Glomerular endothelial cell (primary cell): ENCODE results near the gene EGLN2. TPM values are rescaled to one million over a fixed set of nuclear protein-coding genes. Genes with fewer than 3 reads are reported as not detected.
A peak's percentile ranks its signal among the peaks of the same experiment; 100 is the strongest.
"Not testable (repeated sequence)": the region's sequence is repeated elsewhere in the genome, so short reads cannot be mapped to it uniquely, and the experiment has no call there.

ENCODE experiments used
- DNase-seq: peaks from one replicate; pipeline ENCODE4 v3.0.0-alpha.2; 2011; ENCODE audit warnings: low read depth, low spot score; ENCODE audit errors: extremely low read depth
- total RNA-seq: library from RNA; depleted of rRNA; stranded (reverse); fragments of >200 nt; gene quantifications from 2 replicates; pipeline ENCODE4 v1.2.3, GENCODE V29; 2015

EGLN2 gene
- total RNA-seq, 1 donor from 2014 or later: 120 TPM

DNA sequence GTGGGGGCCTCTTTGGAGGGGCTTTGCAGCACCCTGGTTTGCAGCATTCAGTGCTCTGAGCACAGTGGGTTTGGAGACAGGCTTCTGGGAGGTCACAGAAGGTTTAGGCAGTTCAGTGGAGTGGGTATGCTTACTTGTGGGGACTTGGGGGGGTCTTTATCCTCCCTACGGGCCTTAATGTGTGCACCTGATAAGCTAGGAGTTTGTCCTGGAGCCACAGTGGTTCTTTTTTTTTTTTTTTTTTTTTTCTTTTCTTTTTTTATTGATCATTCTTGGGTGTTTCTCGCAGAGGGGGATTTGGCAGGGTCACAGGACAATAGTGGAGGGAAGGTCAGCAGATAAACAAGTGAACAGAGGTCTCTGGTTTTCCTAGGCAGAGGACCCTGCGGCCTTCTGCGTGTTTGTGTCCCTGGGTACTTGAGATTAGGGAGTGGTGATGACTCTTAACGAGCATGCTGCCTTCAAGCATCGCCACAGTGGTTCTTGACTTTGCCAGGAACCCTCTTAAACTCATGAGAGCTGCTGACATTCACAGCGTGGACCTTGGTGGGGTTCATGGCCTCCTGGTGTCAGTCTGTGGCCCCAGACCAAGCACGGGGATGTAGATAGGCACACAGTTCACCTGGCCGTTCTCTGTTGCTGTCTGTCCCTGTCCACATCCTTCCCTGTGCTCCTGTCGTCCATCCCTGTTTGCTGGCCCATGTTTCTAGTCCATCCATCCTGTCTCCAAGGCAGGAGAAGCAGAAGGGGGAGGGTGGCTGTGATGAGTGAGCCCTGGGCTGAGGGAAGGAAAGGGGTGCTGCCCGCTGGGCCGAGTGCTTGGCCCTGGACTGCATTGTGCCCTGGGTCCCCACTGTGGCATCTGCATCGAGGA is 2.7 kb downstream of the EGLN2 start:
- no peak for DNase-seq

DNA sequence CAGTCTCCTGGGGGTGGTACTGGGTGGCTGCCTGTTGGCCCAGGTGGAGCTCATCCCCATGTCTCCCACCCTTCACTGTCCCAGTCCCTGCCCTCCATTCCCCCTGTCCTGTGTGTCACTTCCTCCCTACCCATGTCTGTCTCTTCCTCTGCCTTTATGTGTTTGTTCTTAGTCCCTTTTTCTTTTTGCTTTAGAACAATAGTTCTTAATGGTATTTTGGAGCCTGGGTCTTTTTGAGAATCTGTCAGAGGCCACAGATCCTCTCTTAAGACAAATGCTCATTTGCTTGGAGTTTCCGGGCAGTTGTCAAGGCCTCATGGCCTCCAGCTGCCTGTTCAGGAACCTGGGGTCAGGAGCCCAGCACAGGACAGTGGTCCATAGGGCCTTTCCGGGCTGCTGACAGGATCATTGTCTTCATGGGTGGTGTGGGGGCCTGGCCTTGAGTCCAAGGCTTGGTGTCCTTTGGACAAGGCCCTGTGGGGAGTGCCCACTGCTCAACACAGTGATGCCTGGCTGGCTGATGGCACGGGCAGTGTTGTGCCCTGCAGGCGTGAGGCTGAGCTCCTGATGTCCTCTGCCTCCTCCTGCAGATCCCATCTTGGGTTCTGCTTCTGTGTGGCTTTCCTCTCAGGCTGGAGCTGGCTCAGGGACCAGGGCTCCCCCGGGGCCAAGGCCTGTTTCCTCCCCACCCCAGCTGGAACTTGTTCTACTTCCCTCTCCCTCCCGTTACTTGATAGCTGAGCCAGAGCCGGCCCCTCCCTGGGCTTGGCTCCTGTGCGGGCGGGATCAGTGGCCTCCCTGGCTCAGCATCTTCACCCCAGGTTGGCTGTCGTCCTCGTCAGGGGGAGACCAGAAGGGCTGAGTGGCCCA is 3.5 kb downstream of the EGLN2 start:
- no peak for DNase-seq

DNA sequence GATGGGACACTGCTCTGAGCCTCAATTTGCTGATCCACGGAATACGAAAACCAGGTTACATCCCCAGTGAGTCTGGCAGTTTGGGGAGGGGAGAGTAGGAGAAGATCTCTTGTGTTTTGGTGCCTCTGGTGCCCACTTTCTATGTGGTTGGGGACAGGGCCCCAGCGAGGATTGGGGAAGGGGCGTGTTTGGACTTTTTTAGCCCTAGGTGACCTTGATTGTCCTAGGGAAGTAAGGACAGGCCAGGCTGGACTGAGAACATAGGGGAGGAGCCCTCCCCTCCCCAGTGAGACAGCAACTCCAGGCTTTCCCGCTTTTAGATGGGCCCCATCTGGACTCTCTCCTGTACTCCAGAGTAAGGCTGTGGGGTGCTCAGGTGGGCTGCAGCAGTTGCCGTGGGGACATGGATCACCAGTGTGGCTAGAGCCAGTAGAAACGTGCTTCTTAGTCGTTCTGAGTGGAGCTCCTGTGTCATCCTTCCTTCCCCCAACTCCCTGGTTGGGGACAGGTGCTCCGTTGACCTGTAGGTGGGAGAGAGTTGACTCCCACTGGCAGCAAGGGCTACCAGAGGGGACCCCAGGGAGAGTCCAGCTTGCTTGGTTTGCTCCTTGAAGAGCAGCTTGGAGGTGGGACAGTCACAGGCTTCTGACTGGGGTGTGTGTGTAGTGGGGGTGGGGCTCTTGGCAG is 4.3 kb downstream of the EGLN2 start:
- DNase-seq: no peak

DNA sequence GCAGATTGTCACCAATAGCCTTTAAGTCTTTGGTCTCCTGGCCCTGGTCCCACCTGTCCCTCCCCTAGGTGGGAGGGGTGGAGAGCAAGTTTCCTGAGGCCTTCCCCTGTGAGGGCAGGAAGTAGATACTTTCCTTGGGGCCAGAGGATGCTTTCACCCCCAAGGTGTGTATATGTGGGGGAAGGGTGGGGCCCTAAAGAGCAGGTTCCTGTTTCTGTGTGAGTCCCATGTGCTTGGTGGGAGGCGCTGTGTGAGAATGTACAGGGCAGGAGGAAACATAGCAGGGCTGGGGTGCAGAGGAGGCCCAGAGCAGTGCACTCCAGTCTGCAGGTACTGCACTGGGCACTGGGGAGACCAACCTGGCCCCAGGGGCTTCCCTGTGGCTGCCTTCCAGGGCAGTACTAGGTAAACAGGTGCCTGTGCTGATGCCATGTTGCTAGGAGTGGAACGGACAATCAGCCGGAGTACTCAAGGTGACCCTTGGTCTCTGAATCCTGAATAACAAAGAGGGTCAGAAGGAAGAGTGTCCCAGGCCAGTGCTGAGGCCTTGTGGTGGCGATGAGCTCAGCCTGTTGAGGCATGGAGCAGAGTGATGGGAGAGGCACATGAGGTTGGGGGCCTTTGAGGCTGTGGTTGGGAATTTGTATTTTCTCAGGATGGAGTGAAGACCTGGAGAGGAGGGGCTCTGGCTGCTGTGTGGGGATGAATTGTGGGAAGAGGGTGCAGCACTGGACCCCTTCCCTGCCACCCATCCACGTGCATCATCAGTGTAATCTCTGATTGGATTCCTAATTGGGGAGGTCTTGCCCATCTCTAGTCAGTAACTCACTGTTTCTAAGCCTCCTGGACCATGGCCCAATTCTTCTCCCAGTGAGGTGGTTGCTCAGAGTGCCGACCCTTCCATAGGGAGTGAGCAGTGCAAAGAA is 5.1 kb downstream of the EGLN2 start:
- DNase-seq: no peak

DNA sequence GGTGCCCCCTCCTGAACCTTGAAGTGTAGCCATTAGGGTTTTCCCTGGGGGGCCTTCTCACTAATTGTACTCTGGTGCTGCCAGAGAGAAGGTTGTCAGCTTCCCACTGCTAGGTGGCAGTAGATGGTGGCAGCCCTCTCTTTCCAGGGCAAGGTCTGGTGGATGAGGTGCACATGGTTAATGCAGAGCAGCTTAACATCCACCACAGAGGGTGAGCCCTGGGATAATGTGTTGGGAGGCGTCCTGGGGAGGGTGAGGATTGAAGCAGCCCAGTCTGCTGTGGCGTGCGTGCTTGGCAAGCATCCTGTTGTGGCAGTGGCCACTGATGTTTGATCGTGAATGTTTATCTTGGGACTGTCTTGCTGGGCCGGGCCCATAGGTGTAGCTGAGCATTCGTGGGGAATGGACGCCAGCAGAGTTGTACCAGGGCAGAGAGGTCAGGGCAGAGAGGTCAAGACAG is 5.8 kb downstream of the EGLN2 start:
- no peak for DNase-seq

DNA sequence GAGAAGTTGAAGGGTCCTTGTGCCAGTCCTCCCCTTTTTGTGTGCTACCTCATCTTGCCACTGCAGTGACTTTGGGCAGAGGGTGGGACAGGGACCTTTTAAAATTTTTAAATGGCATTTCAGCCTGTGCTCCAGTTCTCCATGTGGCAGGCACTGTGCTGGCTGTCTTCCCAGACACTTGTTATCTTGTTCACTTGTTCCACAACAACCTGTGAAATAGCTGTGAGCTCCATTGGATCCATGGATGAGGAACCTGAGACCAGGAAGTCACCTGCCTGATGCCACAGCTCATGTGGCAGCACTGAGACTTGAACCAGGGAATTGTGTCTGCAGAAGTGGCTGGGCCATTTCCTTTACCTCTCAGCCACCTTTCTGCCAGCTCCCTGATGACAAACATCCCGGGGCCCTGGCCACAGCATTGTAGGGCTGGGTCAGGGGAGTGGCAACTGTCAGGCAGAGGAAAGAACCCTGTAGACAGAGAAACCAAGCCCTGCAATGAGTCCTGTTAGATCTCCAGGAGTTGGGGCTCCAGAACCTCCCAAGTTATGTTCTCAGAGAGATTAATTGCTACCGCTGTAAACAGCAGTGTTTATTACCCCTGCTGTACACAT is 6.4 kb downstream of the EGLN2 start:
- no peak for DNase-seq

DNA sequence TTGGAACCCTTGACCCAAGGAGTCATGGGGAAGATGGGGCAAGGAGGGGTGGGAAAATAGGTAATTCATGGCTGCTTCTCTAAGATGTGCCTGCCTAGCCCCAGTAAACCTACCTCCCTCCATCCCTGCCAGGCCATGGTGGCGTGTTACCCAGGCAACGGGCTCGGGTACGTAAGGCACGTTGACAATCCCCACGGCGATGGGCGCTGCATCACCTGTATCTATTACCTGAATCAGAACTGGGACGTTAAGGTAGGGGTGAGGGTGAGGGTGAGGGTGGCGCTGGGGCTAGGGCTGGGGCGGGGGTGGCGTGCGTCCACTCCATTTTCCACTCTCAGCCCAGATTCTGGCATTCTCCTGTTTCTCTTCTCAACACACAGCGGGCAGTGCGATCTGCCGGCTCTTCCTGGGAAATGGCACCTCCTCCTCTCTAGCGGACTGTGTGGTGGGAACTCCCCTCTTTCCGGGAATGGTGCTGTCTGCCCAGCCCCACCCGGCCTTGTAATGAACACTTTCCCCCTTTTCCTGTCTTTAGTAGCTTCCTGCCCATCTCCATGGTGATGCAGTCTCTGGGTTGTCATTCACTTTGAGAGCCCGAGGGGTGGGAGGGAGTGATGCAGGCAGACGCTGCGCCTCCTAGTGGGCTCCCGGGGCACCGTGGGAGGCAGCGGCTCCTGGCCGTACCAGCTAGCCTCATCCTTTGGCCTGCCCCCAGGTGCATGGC is 7.6 kb downstream of the EGLN2 start:
- peak; percentile 91 for DNase-seq

DNA sequence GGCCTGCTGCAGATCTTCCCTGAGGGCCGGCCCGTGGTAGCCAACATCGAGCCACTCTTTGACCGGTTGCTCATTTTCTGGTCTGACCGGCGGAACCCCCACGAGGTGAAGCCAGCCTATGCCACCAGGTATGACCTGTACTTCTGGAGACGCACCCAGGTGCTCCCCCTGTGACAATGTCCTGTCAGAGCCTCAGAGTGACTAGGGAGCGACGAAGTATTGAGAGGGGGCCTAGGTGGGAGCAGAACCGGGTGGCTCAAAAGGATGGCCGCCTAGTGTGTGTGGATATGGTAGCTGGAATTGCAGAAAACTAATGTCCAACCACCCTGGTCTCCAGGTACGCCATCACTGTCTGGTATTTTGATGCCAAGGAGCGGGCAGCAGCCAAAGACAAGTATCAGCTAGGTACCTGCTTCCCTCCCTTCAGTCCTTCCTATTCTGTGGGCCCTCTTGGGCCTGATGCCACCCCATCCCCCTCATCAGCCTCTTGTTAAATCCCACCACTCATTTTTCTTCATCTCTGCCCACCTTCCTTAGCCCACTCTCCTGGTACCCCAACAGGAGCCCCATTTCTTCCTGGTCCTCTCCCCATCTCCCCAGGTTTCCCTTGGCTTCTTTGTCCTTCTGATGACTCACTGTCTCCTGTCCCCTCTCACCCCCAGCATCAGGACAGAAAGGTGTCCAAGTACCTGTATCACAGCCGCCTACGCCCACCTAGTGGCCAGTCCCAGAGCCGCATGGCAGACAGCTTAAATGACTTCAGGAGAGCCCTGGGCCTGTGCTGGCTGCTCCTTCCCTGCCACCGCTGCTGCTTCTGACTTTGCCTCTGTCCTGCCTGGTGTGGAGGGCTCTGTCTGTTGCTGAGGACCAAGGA is 8.4 kb downstream of the EGLN2 start:
- DNase-seq: no peak

DNA sequence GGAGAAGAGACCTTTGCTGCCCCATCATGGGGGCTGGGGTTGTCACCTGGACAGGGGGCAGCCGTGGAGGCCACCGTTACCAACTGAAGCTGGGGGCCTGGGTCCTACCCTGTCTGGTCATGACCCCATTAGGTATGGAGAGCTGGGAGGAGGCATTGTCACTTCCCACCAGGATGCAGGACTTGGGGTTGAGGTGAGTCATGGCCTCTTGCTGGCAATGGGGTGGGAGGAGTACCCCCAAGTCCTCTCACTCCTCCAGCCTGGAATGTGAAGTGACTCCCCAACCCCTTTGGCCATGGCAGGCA is 9.0 kb downstream of the EGLN2 start:
- no peak for DNase-seq

DNA sequence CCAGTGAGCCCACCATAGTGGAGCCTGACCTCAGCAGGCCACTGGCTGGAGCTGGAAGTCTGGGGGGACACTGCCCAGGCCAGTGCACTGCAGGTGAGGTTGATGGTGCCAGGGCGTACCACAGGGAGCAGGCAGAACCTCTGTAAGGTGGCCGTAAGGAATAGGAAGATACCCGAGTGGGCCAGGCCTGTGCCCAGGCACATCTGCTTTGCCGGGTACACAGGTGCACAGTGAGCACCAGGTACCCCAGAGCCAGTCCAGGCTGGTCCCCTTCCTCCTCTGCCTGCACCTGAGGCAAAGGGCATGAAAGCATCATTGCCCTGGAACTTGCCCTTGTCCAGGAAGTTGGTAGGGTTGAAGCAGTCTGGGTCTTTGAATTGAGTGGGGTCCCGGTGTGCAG is 9.5 kb downstream of the EGLN2 start:
- DNase-seq: no peak

DNA sequence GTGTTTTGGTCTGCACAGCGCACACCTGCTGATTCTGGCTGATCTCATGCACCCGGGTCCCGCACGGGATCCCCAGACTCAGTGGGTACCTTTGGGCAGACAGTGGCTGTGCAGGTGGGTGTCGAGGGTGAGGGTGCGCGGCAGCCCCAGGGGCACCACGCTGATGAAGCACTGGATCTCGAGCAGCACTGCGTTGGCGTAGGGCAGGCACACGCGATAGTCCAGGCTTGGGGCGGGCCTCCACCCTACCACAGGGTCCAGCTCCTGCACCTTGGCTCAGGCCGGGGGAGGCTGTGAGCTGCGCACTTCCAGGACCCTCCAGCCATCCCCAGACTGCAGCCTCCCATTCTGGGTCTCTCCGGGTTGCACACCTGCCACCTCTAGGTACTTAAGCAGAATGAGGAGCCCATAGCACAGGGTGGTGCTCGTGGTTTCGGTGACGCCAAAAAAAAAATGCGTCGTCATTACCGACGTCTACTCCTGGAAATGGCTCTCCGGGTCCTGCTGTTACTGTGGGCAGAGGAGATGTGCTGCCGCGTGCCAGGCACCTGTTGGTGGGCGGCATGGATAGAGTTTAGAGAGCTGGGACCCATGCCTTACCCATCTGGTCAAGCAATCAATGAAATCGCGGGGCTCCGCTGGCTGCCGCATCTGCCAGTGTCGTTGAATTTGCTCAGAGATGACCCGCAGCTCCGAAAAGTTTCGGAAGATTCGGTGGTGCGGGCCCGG is 10.5 kb downstream of the EGLN2 start:
- no peak for DNase-seq

DNA sequence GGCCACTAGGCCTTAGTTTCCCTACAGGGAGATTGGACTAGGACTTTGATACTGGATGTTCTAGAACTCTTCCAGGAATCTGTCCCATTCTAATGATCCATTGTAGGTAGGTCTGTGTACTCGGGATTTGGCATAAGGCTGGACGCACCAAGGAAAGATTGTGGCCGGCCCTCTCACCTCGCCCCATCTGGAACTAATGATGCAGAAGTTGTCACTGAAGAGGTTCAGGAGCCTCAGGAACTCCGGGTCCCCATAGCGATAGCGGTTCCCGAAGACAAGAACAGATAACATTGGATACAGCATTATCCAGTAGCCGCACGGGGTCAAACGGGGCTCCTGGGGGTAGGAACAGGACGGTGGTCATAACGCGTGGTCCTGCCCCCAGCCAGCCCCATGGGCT is 11.2 kb downstream of the EGLN2 start:
- no peak for DNase-seq

DNA sequence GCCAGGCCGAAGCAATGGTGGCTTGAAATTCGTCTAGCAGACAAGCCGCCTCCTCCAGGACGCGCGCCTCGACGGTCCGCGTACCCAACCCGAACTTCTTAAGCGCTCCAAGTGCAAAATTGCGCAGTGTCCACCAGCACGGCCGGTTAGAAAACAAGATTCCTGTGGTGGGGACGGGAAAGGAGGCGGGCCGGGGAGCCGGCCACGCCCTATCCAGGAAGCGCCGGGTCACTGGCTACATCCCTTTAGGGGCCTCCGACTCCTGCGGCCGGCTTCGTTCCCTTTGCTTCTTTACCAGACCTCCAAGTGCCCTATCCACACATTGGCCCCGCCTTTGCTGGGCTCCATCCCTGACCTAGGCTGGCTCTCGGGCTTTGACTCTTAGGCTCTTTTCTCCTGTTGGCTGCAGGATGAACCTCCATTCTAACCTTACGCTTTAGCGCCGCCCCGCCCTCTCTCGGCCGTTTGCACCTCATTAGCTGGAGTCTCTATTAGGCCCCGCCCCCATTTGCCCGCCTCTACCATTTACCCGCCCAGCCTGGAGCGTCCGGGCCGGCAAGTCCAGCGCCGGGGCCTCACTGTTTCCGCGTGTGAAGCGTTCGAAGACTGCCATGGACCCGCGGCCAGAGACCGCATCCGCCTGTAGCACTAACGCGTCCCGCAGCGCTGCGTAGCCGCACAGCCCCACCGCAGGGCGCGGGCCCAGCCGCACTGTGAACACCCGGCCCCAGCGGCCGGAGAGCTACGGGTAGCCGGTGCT is 11.8 kb downstream of the EGLN2 start:
- DNase-seq: not testable (repeated sequence)

DNA sequence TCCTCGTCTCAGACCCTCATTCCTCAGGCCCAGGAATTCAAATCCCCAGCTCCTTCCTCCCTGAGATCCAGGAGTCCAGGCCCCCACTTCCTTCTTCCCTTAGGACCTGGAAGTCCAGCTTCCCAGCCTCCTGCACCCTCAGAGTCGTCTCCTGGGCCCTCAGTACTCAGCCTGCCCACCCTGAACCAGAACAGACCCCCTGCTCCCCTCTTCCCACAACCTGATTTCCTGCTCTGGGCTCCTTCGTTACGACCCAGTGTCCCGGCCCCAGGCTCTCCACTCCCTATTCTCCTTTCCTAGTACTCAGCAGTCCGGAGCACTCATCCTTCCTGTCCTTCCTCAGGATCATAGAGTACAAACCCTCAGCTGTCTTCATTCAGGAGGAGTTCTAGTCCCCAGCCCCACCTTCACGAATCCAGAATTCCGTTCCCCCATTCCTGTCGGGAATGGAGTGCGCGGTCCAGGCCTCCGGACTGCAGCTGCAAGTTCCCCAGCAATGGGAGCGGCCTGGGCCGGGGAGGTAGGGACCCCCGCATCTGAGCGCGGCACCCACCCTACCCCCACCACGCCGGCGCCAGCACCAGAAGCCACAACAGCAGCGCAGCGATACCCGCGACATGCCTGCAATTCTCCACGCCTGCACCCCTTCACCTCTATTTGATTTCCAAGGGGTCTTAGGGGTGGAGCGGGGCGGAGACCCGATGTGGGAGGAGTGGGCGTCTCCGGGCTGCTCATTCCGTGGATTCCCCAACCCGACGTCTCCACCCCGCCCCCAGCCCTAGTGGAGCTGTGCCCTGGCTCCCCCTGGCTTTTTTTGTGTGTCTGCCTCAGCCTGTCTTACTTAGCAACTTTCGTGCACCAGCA is 12.7 kb downstream of the EGLN2 start:
- DNase-seq: no peak

DNA sequence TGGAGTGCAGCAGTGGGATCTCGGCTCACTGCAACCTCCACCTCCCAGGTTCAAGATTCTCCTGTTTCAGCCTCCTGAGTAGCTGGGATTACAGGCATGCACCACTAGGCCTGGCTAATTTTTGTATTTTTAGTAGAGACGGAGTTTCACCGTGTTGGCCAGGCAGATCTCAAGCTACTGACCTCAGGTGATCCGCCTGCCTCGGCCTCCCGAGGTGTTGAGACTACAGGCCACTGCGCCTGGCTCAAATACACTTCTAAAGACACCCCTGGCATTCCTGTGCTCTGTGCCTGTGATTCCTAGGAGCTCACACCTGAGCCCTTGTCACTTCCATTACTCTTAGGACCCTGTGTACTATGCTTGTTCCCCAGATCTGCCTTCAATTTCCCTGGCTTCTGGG is 13.6 kb downstream of the EGLN2 start:
- DNase-seq: not testable (repeated sequence)

DNA sequence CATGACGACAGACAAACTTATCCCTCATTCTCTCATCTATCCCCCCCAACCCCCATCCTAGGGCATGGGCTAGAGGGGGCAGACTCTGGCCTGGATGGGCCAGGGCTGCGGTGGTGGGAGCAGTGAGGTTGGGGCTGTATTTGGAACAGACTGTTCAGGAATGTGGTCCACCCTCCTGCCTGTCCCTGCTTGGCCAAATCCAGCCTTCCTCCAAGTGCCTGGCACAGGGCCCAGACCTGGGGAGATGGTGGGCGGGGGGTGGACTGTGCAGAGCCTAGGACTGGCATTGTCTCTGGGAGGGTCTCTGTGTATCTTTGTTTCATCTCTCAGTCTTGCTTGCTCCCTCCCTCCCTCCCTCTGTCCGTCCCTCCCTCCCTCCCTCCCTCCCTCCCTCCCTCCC is 14.2 kb downstream of the EGLN2 start:
- DNase-seq: no peak
